ENCODE results near the gene RPLP2. TPM values are rescaled to one million over a fixed set of nuclear protein-coding genes. Genes with fewer than 3 reads are reported as not detected.

The RPLP2 gene
- total and polyA plus RNA-seq, 2 donors (not counting 1 experiment from before 2014, with no cell fraction given): 525 to 3,947 TPM

- ATAC-seq (ENCODE audit: low read depth) (no peak), DNase-seq (no peak)
- no peaks in the 10 kb centered on the region for H3K4me1 ChIP-seq (ENCODE audit: control insufficient read depth in 2 of 2, insufficient read depth in 2 of 2, low read length in 2 of 2)
- H4K20me1 ChIP-seq (ENCODE audit: control insufficient read depth, insufficient read depth, low read length, poor library complexity, severe bottlenecking): no peaks in the 10 kb centered on the region
- no peaks in the 10 kb centered on the region for H3K79me2 ChIP-seq (ENCODE audit: control insufficient read depth, insufficient read depth, low read length)
- Mint-ChIP-seq H3K27ac (no peak overlapping the region), H3K4me3 (no peak overlapping the region), H3K27me3 (no peaks in the 10 kb centered on the region), H3K4me1 (no peaks in the 10 kb centered on the region), H3K9me3 (ENCODE audit: insufficient read depth) (no peaks in the 10 kb centered on the region)
- CTCF ChIA-PET: no interaction called here
- POLR2A ChIA-PET: no interaction called here
- intact Hi-C loops (cut with micrococcal nuclease): no loop called here
- H3K27ac ChIP-seq (ENCODE audit: low read length in 2 of 2): no peak overlapping the region
- H3K4me2 ChIP-seq (replicated peaks; ENCODE audit: low read depth, low read length, poor library complexity, severe bottlenecking): no peak overlapping the region
- 85% methylated on average over 19 of the region's 21 CpGs for WGBS (ENCODE audit: insufficient coverage)
- no peak overlapping the region for H2AFZ ChIP-seq (ENCODE audit: insufficient read depth, low read depth, low read length, poor library complexity, severe bottlenecking)
- no peaks in the 10 kb centered on the region for H3K9me3 ChIP-seq (ENCODE audit: control extremely low read depth in 1 of 3, control insufficient read depth in 2 of 3, insufficient read depth in 1 of 3, low read length in 2 of 3)
- H3K9ac ChIP-seq (ENCODE audit: low read length): no peak overlapping the region
- no peaks in the 10 kb centered on the region for H3K36me3 ChIP-seq (replicated peaks in 1 of 2; ENCODE audit: control extremely low read depth in 1 of 2, control insufficient read depth in 1 of 2, extremely low read depth in 1 of 2, insufficient read depth in 2 of 2, low read length in 1 of 2)
- no peak overlapping the region for H3K4me3 ChIP-seq (ENCODE audit: control extremely low read depth in 1 of 5, extremely low read depth in 1 of 5, insufficient read depth in 1 of 5, low read depth in 2 of 5, low read length in 4 of 5)
- TF ChIP-seq CTCF (IDR thresholded peaks at IDR 0.05) (no peak), EZH2 (IDR thresholded peaks at IDR 0.05; ENCODE audit: borderline replicate concordance, insufficient read depth, low read depth, low read length, poor library complexity, severe bottlenecking) (no peak)
- H3K27me3 ChIP-seq (replicated peaks in 1 of 4; ENCODE audit: control extremely low read depth in 1 of 4, control insufficient read depth in 3 of 4, insufficient read depth in 4 of 4, low read length in 3 of 4): no peaks in the 10 kb centered on the region
These were observed 50.7 kb downstream of the RPLP2 start for GRCh38 chr11:860234-861104.

- H3K79me2 ChIP-seq (ENCODE audit: control insufficient read depth, insufficient read depth, low read length): no peaks in the 10 kb centered on the region
- WGBS (ENCODE audit: insufficient coverage): 92% methylated on average over 11 of the region's 14 CpGs
- DNase-seq (no peak), ATAC-seq (ENCODE audit: low read depth) (no peak)
- no peak overlapping the region for H3K9ac ChIP-seq (ENCODE audit: low read length)
- Mint-ChIP-seq H3K4me3 (no peak overlapping the region), H3K4me1 (no peaks in the 10 kb centered on the region), H3K27ac (no peak overlapping the region), H3K9me3 (ENCODE audit: insufficient read depth) (no peaks in the 10 kb centered on the region), H3K27me3 (no peaks in the 10 kb centered on the region)
- H3K27ac ChIP-seq (ENCODE audit: low read length in 2 of 2): no peak overlapping the region
- no peak overlapping the region for H3K4me3 ChIP-seq (ENCODE audit: control extremely low read depth in 1 of 5, extremely low read depth in 1 of 5, insufficient read depth in 1 of 5, low read depth in 2 of 5, low read length in 4 of 5)
- H4K20me1 ChIP-seq (ENCODE audit: control insufficient read depth, insufficient read depth, low read length, poor library complexity, severe bottlenecking): no peaks in the 10 kb centered on the region
- H3K4me2 ChIP-seq (replicated peaks; ENCODE audit: low read depth, low read length, poor library complexity, severe bottlenecking): no peak overlapping the region
- H3K27me3 ChIP-seq (replicated peaks in 1 of 4; ENCODE audit: control extremely low read depth in 1 of 4, control insufficient read depth in 3 of 4, insufficient read depth in 4 of 4, low read length in 3 of 4): no peaks in the 10 kb centered on the region
- CTCF ChIA-PET: no interaction called here
- H2AFZ ChIP-seq (ENCODE audit: insufficient read depth, low read depth, low read length, poor library complexity, severe bottlenecking): no peak overlapping the region
- H3K4me1 ChIP-seq (ENCODE audit: control insufficient read depth in 2 of 2, insufficient read depth in 2 of 2, low read length in 2 of 2): no peaks in the 10 kb centered on the region
- no peaks in the 10 kb centered on the region for H3K36me3 ChIP-seq (replicated peaks in 1 of 2; ENCODE audit: control extremely low read depth in 1 of 2, control insufficient read depth in 1 of 2, extremely low read depth in 1 of 2, insufficient read depth in 2 of 2, low read length in 1 of 2)
- no peaks in the 10 kb centered on the region for H3K9me3 ChIP-seq (ENCODE audit: control extremely low read depth in 1 of 3, control insufficient read depth in 2 of 3, insufficient read depth in 1 of 3, low read length in 2 of 3)
- intact Hi-C loops (cut with micrococcal nuclease): no loop called here
- TF ChIP-seq EZH2 (IDR thresholded peaks at IDR 0.05; ENCODE audit: borderline replicate concordance, insufficient read depth, low read depth, low read length, poor library complexity, severe bottlenecking) (no peak), CTCF (IDR thresholded peaks at IDR 0.05) (no peak)
- POLR2A ChIA-PET: no interaction called here
These were observed 51.3 kb downstream of the RPLP2 start for GRCh38 chr11:861105-861479.
